HepG2 (cell line): ENCODE data around the gene CCDC54. TPM values are rescaled to one million over a fixed set of nuclear protein-coding genes. Genes with fewer than 3 reads are reported as not detected.

Experiments
- ATAC-seq: fragments of 200-7000 bp; cut with Tn5 transposase; 3 replicates; pipeline ENCODE4 v1.9.1; 2020; ENCODE audit warnings: mild to moderate bottlenecking, moderate library complexity
- BruUV-seq: library from RNA; stranded (reverse); fragments of 400-500 nt; replicated peaks from 2 replicates; lab custom pipeline; 2021; lab: Mats Ljungman, UMichigan
- CTCF ChIA-PET: fragments of 300-600 bp; formaldehyde crosslinking; extraction: SDS; loops from one replicate; lab custom pipeline; 2021; ENCODE audit warnings: low total read pairs, inconsistent platforms, low intra/inter-chr PET ratio; lab: Yijun Ruan, JAX
- POLR2A ChIA-PET: fragments of 350-600 bp; sonication (Branson Sonifier 250); formaldehyde crosslinking; loops from one replicate; lab custom pipeline; 2020; ENCODE audit warnings: antibody characterized with exemption, inconsistent platforms; lab: Yijun Ruan, JAX
- DNase-seq: peaks from one replicate; pipeline ENCODE4 v3.0.0-alpha.2; 2015; ENCODE audit warnings: low spot score
- FAIRE-seq: peaks from 3 replicates; lab custom pipeline; 2011; peaks lifted over from hg19 to GRCh38; lab: Jason Lieb, UNC
- H2AFZ ChIP-seq: one replicate; pipeline ENCODE4 v1.6.1; 2011; ENCODE audit warnings: low read length, inconsistent platforms
- H3K27ac ChIP-seq: fragments of 300-600 bp; 3 replicates; pipeline ENCODE4 v1.8.0; 2011; ENCODE audit warnings: mixed run types, mild to moderate bottlenecking, mixed read lengths, low read length, inconsistent platforms; ENCODE audit not compliant: insufficient read depth; ENCODE audit errors: extremely low read length
- H3K27me3 ChIP-seq, 2 experiments: fragments of 200-600 bp in 1 of 2; 2 replicates in 1 of 2; 3 replicates in 1 of 2; pipeline versions ENCODE4 v1.6.0 to v1.8.0; 2011; ENCODE audit warnings: low read length in 2 of 2, mild to moderate bottlenecking in 2 of 2, moderate library complexity in 2 of 2, inconsistent platforms in 1 of 2; ENCODE audit not compliant: insufficient read depth in 2 of 2, control insufficient read depth in 1 of 2
- H3K36me3 ChIP-seq, 2 experiments: fragments of 200-600 bp in 1 of 2; replicated peaks in 1 of 2; 2 replicates in 1 of 2; 3 replicates in 1 of 2; pipeline versions ENCODE4 v1.5.1 to v1.8.0; 2011; ENCODE audit warnings: low read length in 2 of 2, inconsistent platforms in 1 of 2; ENCODE audit not compliant: insufficient read depth in 2 of 2, control insufficient read depth in 1 of 2
- H3K4me1 ChIP-seq: 2 replicates; pipeline ENCODE4 v1.5.1; 2012; ENCODE audit warnings: low read length, inconsistent platforms; ENCODE audit not compliant: insufficient read depth
- H3K4me2 ChIP-seq: 2 replicates; pipeline ENCODE4 v1.6.0; 2011; ENCODE audit warnings: low read depth, low read length, inconsistent platforms
- H3K4me3 ChIP-seq, 3 experiments: fragments of 200-600 bp in 1 of 3; sonication (generic), shearing (Covaris generic) in 1 of 3; replicated peaks in 1 of 3; 2 replicates each; pipeline ENCODE4 v1.5.1; 2011 to 2016; ENCODE audit warnings: low read length in 3 of 3, inconsistent platforms in 2 of 3, low read depth in 2 of 3, mild to moderate bottlenecking in 2 of 3, control low read depth in 1 of 3, mixed read lengths in 1 of 3; ENCODE audit not compliant: insufficient read depth in 1 of 3
- H3K79me2 ChIP-seq: one replicate; pipeline ENCODE4 v1.6.1; 2011; ENCODE audit warnings: low read length, inconsistent platforms; ENCODE audit not compliant: insufficient read depth
- H3K9ac ChIP-seq: 2 replicates; pipeline ENCODE4 v1.6.0; 2011; ENCODE audit warnings: mild to moderate bottlenecking, low read depth, low read length, inconsistent platforms; ENCODE audit not compliant: insufficient read depth
- H3K9me3 ChIP-seq: 2 replicates; pipeline ENCODE4 v1.5.1; 2012; ENCODE audit warnings: mild to moderate bottlenecking, low read length
- H4K20me1 ChIP-seq: 2 replicates; pipeline ENCODE4 v1.6.0; 2011; ENCODE audit warnings: inconsistent platforms, mild to moderate bottlenecking, low read length, moderate library complexity; ENCODE audit not compliant: insufficient read depth
- ATF7 ChIP-seq, 2 experiments: fragments of 450-650 bp in 1 of 2; sonication (generic) in 1 of 2; formaldehyde crosslinking in 1 of 2; IDR thresholded peaks; 2 replicates each; pipeline versions ENCODE4 v1.4.0 to v1.6.1; 2016 to 2020; ENCODE audit warnings: antibody characterized with exemption in 1 of 2, mild to moderate bottlenecking in 1 of 2, missing genetic modification reagents in 1 of 2
- CERS6 ChIP-seq: sonication (generic); formaldehyde crosslinking; IDR thresholded peaks from 2 replicates; pipeline ENCODE4 v1.5.0; 2020; ENCODE audit warnings: missing genetic modification reagents
- FLYWCH1 ChIP-seq: sonication (generic); formaldehyde crosslinking; IDR thresholded peaks from 2 replicates; pipeline ENCODE4 v1.8.1; 2023; ENCODE audit warnings: mild to moderate bottlenecking, missing genetic modification reagents
- MED8 ChIP-seq: sonication (generic); formaldehyde crosslinking; IDR thresholded peaks from 2 replicates; pipeline ENCODE4 v1.8.1; 2023; ENCODE audit warnings: mild to moderate bottlenecking, missing genetic modification reagents; ENCODE audit not compliant: insufficient replicate concordance
- NRL ChIP-seq: sonication (generic); formaldehyde crosslinking; IDR thresholded peaks from 2 replicates; pipeline ENCODE4 v1.5.0; 2020; ENCODE audit warnings: missing genetic modification reagents, mild to moderate bottlenecking, moderate library complexity, borderline replicate concordance
- PCBP2 ChIP-seq: fragments of 200-400 bp; formaldehyde crosslinking; optimal IDR thresholded peaks from 2 replicates; pipeline ENCODE3; 2018; ENCODE audit warnings: low read length, low read depth; ENCODE audit not compliant: poor library complexity, severe bottlenecking
- SRSF1 ChIP-seq: fragments of 200-400 bp; formaldehyde crosslinking; optimal IDR thresholded peaks from 2 replicates; pipeline ENCODE3; 2017; ENCODE audit warnings: mild to moderate bottlenecking, low read depth, low read length, moderate library complexity
- ZNF124 ChIP-seq: sonication (generic); formaldehyde crosslinking; IDR thresholded peaks from 2 replicates; pipeline ENCODE4 v1.4.0; 2020; ENCODE audit warnings: missing genetic modification reagents
- ZNF17 ChIP-seq: sonication (generic); formaldehyde crosslinking; IDR thresholded peaks from 2 replicates; pipeline ENCODE4 v1.5.0; 2020; ENCODE audit warnings: mild to moderate bottlenecking, missing genetic modification reagents
- ZNF263 ChIP-seq: sonication (generic); formaldehyde crosslinking; IDR thresholded peaks from 2 replicates; pipeline ENCODE4 v1.4.0; 2020; ENCODE audit warnings: missing genetic modification reagents
- ZNF549 ChIP-seq: sonication (generic); formaldehyde crosslinking; IDR thresholded peaks from 2 replicates; pipeline ENCODE4 v1.5.0; 2020; ENCODE audit warnings: missing genetic modification reagents
- WGBS: methylation state at CpG from one replicate; pipeline ENCODE4 v1.1.6; 2017; ENCODE audit warnings: low lambda C conversion rate; 5-methylcytosine and 5-hydroxymethylcytosine counted together
- in situ Hi-C: cut with HindIII; loops from 2 replicates; pipeline ENCODE4 v1.10.0; 2017; ENCODE audit warnings: low pct_unique_long_range_greater_than_20kb; ENCODE audit not compliant: extremely low pct_ligation_motif_present
- intact Hi-C: fragments of 100-400 bp; cut with micrococcal nuclease; formaldehyde crosslinking; loops from one replicate; pipeline ENCODE4 v1.10.0; 2022; ENCODE audit not compliant: unreplicated experiment
- polyA plus RNA-seq, 8 experiments: library from polyadenylated mRNA; depleted of rRNA in 3 of 8; stranded (reverse) in 7 of 8; unstranded in 1 of 8; fragments of >200 nt; fragmentation: Illumina TruSeq in 4 of 8; extraction: Trizol in 4 of 8; gene quantifications; 2 replicates each; pipeline versions ENCODE4 v1.2.1 to v1.2.3, GENCODE V29; 2011 to 2016; ENCODE audit warnings: low read depth in 4 of 8, missing spikeins in 1 of 8, mixed read lengths in 1 of 8; ENCODE audit not compliant: insufficient read depth in 1 of 8
- total RNA-seq, 5 experiments: library from RNA; depleted of rRNA; stranded (reverse); fragments of >200 nt; fragmentation: Illumina TruSeq; extraction: Trizol; gene quantifications; 2 replicates each; pipeline ENCODE4 v1.2.3, GENCODE V29; 2016; ENCODE audit warnings: low read depth in 1 of 5

Gene CCDC54
- total and polyA plus RNA-seq, 2 of the 13 experiments (the other 11 are each of a cell fraction or from before 2014, with no cell fraction given), result not detected

DNA sequence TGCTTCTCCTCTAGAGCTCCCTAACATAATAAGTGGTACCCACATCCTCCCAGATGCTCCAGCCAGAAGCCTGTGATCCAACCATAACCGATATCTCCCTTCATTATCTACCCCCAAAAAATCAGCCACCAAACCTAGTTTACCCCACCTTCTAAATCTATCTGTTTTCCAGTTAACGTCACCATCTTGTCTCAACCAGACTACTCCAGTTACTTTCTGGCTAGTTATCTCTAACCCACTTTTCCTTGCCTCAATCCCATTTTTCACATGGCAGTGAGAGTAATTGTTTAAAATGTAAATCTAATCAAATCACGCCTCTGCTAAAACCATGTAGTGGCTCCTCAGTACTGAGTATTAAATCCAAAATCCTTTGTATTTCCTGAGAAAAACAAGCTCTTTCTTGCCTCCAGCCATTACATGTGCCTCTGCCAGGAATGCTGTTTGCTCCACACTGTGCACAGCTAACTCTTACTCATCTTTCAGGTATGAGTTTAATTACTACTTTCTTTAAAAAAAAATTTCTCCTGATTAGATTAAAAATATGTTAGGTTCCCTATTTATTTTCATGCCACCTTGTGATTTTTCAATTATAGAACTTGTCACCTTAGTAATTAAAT is 15.4 kb downstream of the CCDC54 start:
- ChIA-PET CTCF (no interaction called here), POLR2A (no interaction called here)
- Histone ChIP-seq H3K9ac (no peak overlapping the region), H3K9me3 (no peaks in the 10 kb centered on the region), H3K4me2 (no peak overlapping the region), H3K4me1 (no peaks in the 10 kb centered on the region), H3K27me3 (no peaks in the 10 kb centered on the region; a peak in 1 of 5 replicates), H4K20me1 (no peaks in the 10 kb centered on the region), H3K79me2 (no peaks in the 10 kb centered on the region), H2AFZ (no peak overlapping the region), H3K36me3 (no peaks in the 10 kb centered on the region), H3K27ac (no peak overlapping the region), H3K4me3 (no peak overlapping the region)
- 5% methylated on average over 3 of the region's 3 CpGs for WGBS
- in situ Hi-C loops, result no loop called here
- no peak for DNase-seq
- ATAC-seq, result no peak
- TF ChIP-seq ZNF263 (CRISPR knock-in tag) (no peak), SRSF1 (no peak), MED8 (CRISPR knock-in tag) (no peak), PCBP2 (no peak), ATF7 (IDR thresholded peaks at IDR 0.05) (no peak), ATF7 (CRISPR knock-in tag; IDR thresholded peaks at IDR 0.05) (no peak), CERS6 (no peak), ZNF124 (CRISPR knock-in tag) (no peak), ZNF549 (CRISPR knock-in tag) (no peak), ZNF17 (CRISPR knock-in tag) (no peak), FLYWCH1 (CRISPR knock-in tag) (no peak), NRL (CRISPR knock-in tag) (no peak)
- BruUV-seq, result no TSS peak
- no peak for FAIRE-seq
- intact Hi-C loops, result no loop called here
